Measurements from ENCODE around the gene CHST11. TPM values are rescaled to one million over a fixed set of nuclear protein-coding genes. Genes with fewer than 3 reads are reported as not detected.

CHST11 gene
- total RNA-seq, 1 experiment from 2014 or later: 1.1 TPM

- BruUV-seq (replicated peaks): no TSS peak
- no peak overlapping the region for H3K27ac ChIP-seq (ENCODE audit: low read depth, low read length, poor library complexity, severe bottlenecking)
- ChIA-PET POLR2A (ENCODE audit: low non-redundant PET) (no interaction called here), CTCF (interaction anchor here (0.5 kb wide), 1 partner anchor 255 kb away, joined by 3 read pairs; no protein-coding TSS in a partner anchor)
- no peak for DNase-seq (ENCODE audit: low spot score)
- no peak for TF ChIP-seq CTCF (conservative IDR thresholded peaks at IDR 0.05; ENCODE audit: low read depth, low read length)
- no peak for TF ChIP-seq EZH2 (IDR thresholded peaks at IDR 0.05; ENCODE audit: borderline replicate concordance, low read depth, low read length, poor library complexity, severe bottlenecking)
- no peaks in the 10 kb centered on the region for H3K4me1 ChIP-seq (ENCODE audit: insufficient read depth, low read length, poor library complexity, severe bottlenecking)
- no peaks in the 10 kb centered on the region for H3K27me3 ChIP-seq (replicated peaks; ENCODE audit: insufficient read depth, low read depth, low read length, poor library complexity)
- intact Hi-C loops (cut with micrococcal nuclease; ENCODE audit: unreplicated experiment): no loop called here
- no peaks in the 10 kb centered on the region for H3K9me3 ChIP-seq (ENCODE audit: low read depth, low read length, poor library complexity, severe bottlenecking)
- H3K36me3 ChIP-seq (ENCODE audit: insufficient read depth, low read length, poor library complexity, severe bottlenecking): no peaks in the 10 kb centered on the region
- no peak overlapping the region for H3K4me3 ChIP-seq (ENCODE audit: low read depth, low read length, poor library complexity, severe bottlenecking)
These were observed 31.8 kb upstream of the CHST11 start for GRCh38 chr12:104424955-104425354.

- no peak for DNase-seq (ENCODE audit: low spot score)
- CTCF ChIA-PET: no interaction called here
- H3K4me3 ChIP-seq (ENCODE audit: low read depth, low read length, poor library complexity, severe bottlenecking): no peak overlapping the region
- TF ChIP-seq CTCF (conservative IDR thresholded peaks at IDR 0.05; ENCODE audit: low read depth, low read length) (no peak), EZH2 (IDR thresholded peaks at IDR 0.05; ENCODE audit: borderline replicate concordance, low read depth, low read length, poor library complexity, severe bottlenecking) (no peak)
- no TSS peak for BruUV-seq (replicated peaks)
- no peaks in the 10 kb centered on the region for H3K4me1 ChIP-seq (ENCODE audit: insufficient read depth, low read length, poor library complexity, severe bottlenecking)
- intact Hi-C loops (cut with micrococcal nuclease; ENCODE audit: unreplicated experiment): no loop called here
- no peaks in the 10 kb centered on the region for H3K9me3 ChIP-seq (ENCODE audit: low read depth, low read length, poor library complexity, severe bottlenecking)
- H3K36me3 ChIP-seq (ENCODE audit: insufficient read depth, low read length, poor library complexity, severe bottlenecking): no peaks in the 10 kb centered on the region
- H3K27ac ChIP-seq (ENCODE audit: low read depth, low read length, poor library complexity, severe bottlenecking): no peak overlapping the region
- POLR2A ChIA-PET (ENCODE audit: low non-redundant PET): no interaction called here
- H3K27me3 ChIP-seq (replicated peaks; ENCODE audit: insufficient read depth, low read depth, low read length, poor library complexity): no peaks in the 10 kb centered on the region
These were observed 31.1 kb upstream of the CHST11 start for GRCh38 chr12:104425614-104426013.

GRCh38 chr12:104426926-104427546 is 29.7 kb upstream of the CHST11 start:
- TF ChIP-seq EZH2 (IDR thresholded peaks at IDR 0.05; ENCODE audit: borderline replicate concordance, low read depth, low read length, poor library complexity, severe bottlenecking): no peak
- no peak for TF ChIP-seq CTCF (conservative IDR thresholded peaks at IDR 0.05; ENCODE audit: low read depth, low read length)
- POLR2A ChIA-PET (ENCODE audit: low non-redundant PET): no interaction called here
- no peaks in the 10 kb centered on the region for H3K36me3 ChIP-seq (ENCODE audit: insufficient read depth, low read length, poor library complexity, severe bottlenecking)
- no peak overlapping the region for H3K27ac ChIP-seq (ENCODE audit: low read depth, low read length, poor library complexity, severe bottlenecking)
- H3K27me3 ChIP-seq (replicated peaks; ENCODE audit: insufficient read depth, low read depth, low read length, poor library complexity): no peaks in the 10 kb centered on the region
- no TSS peak for BruUV-seq (replicated peaks)
- H3K4me1 ChIP-seq (ENCODE audit: insufficient read depth, low read length, poor library complexity, severe bottlenecking): no peaks in the 10 kb centered on the region
- H3K4me3 ChIP-seq (ENCODE audit: low read depth, low read length, poor library complexity, severe bottlenecking): no peak overlapping the region
- DNase-seq (ENCODE audit: low spot score): no peak
- intact Hi-C loops (cut with micrococcal nuclease; ENCODE audit: unreplicated experiment): no loop called here
- H3K9me3 ChIP-seq (ENCODE audit: low read depth, low read length, poor library complexity, severe bottlenecking): no peaks in the 10 kb centered on the region
- CTCF ChIA-PET: no interaction called here

Data from A673 (cell line).